Spleen (tissue), 11 donors: Measurements from ENCODE around the gene ITFG1. TPM values are rescaled to one million over a fixed set of nuclear protein-coding genes. Genes with fewer than 3 reads are reported as not detected.

Experiments used
- DNase-seq: peaks from one replicate; pipeline ENCODE4 v3.0.0-alpha.2; 2020
- H3K27ac ChIP-seq, 8 donors: fragments of 200-600 bp; sonication (generic) in 7 of 8; 1 replicate in 4 of 8; 2 replicates in 4 of 8; pipeline versions ENCODE4 v1.5.0 to v1.8.0; 2016 to 2021; ENCODE audit warnings: inconsistent platforms in 4 of 8, mild to moderate bottlenecking in 4 of 8, moderate library complexity in 1 of 8
- H3K27me3 ChIP-seq, 7 donors: fragments of 200-600 bp; sonication (generic) in 6 of 7; replicated peaks in 1 of 7; 1 replicate in 4 of 7; 2 replicates in 3 of 7; pipeline versions ENCODE4 v1.5.0 to v1.8.0; 2016 to 2021; ENCODE audit warnings: inconsistent platforms in 3 of 7, mild to moderate bottlenecking in 1 of 7
- H3K36me3 ChIP-seq, 6 donors: fragments of 200-600 bp; sonication (generic) in 5 of 6; 1 replicate in 4 of 6; 2 replicates in 2 of 6; pipeline versions ENCODE4 v1.5.0 to v1.8.0; 2016 to 2021; ENCODE audit warnings: inconsistent platforms in 2 of 6
- H3K4me1 ChIP-seq, 6 donors: fragments of 200-600 bp; sonication (generic) in 5 of 6; 1 replicate in 3 of 6; 2 replicates in 3 of 6; pipeline versions ENCODE4 v1.5.0 to v1.8.0; 2016 to 2021; ENCODE audit warnings: inconsistent platforms in 3 of 6
- H3K4me3 ChIP-seq, 8 donors: fragments of 200-600 bp; sonication (generic) in 7 of 8; 1 replicate in 4 of 8; 2 replicates in 4 of 8; pipeline versions ENCODE4 v1.5.0 to v1.8.0; 2016 to 2021; ENCODE audit warnings: inconsistent platforms in 4 of 8, mild to moderate bottlenecking in 4 of 8, moderate library complexity in 2 of 8
- H3K9me3 ChIP-seq, 8 donors: fragments of 200-600 bp; sonication (generic) in 7 of 8; 1 replicate in 4 of 8; 2 replicates in 4 of 8; pipeline versions ENCODE4 v1.5.0 to v1.8.0; 2016 to 2021; ENCODE audit warnings: inconsistent platforms in 4 of 8
- POLR2A ChIP-seq, 3 donors: fragments of 450-650 bp; IDR thresholded peaks; one replicate each; pipeline ENCODE4 v1.5.1; 2017; ENCODE audit warnings: antibody characterized with exemption in 3 of 3, mild to moderate bottlenecking in 1 of 3
- POLR2AphosphoS5 ChIP-seq, 3 donors: sonication (generic); formaldehyde crosslinking; IDR thresholded peaks; one replicate each; pipeline ENCODE4 v1.5.1; 2017; ENCODE audit warnings: antibody characterized with exemption in 3 of 3
- WGBS, 5 donors: extraction: QIAGEN DNeasy Blood & Tissue Kit in 3 of 5; methylation state at CpG; one replicate each; pipeline versions ENCODE4 v1.1.5 to v1.1.7; 2013 to 2018; 5-methylcytosine and 5-hydroxymethylcytosine counted together
- intact Hi-C: fragments of 100-400 bp; cut with DNase I; formaldehyde crosslinking; loops from one replicate; pipeline ENCODE4 v1.15.0; 2023; ENCODE audit warnings: low total_unique reads
- polyA plus RNA-seq, 3 donors: library from polyadenylated mRNA; stranded (reverse); fragments of 200-250 nt; gene quantifications; one replicate each; pipeline ENCODE4 v1.2.1, GENCODE V29; 2013
- total RNA-seq, 7 donors: library from RNA; depleted of rRNA in 3 of 7; stranded (reverse); fragments of >200 nt in 3 of 7; fragmentation: NEBNext Ultra II Directional in 4 of 7; extraction: Animal tissue kit (Norgen Biotek cat#: 25700) in 4 of 7; gene quantifications; one replicate each; pipeline versions ENCODE4 v1.1.0 to v1.2.1, GENCODE V29; 2016 to 2021
- TF ChIP-seq, protein P1 (sequence below), 11 experiments: fragments of 200-600 bp in 7 of 11; fragments of 450-650 bp in 4 of 11; sonication (generic) in 4 of 11; IDR thresholded peaks in 8 of 11; conservative IDR thresholded peaks in 3 of 11; 1 replicate in 7 of 11; 2 replicates in 4 of 11; pipeline versions ENCODE4 v1.4.0 to v1.8.0; 2016 to 2021; ENCODE audit warnings: antibody characterized with exemption in 11 of 11, inconsistent platforms in 4 of 11, mild to moderate bottlenecking in 1 of 11
- donor health status: healthy with polysubstance abuse.
- donor health status: DM: no; HTN: no; CAD: no; lungs with moderate emphysema.
- donor health status: DM: no; HTN: no; CAD: no.
- donor health status: Bipolar disorder and iron deficiency.
- donor health status: healthy.
- donor health status: DM: no; HTN: no; CAD: no.
- donor health status: DM: yes; HTN: yes; CAD: no.

The ITFG1 gene
- total and polyA plus RNA-seq, 10 donors, result 9.0 to 62.3 (median 47.6) TPM

DNA sequence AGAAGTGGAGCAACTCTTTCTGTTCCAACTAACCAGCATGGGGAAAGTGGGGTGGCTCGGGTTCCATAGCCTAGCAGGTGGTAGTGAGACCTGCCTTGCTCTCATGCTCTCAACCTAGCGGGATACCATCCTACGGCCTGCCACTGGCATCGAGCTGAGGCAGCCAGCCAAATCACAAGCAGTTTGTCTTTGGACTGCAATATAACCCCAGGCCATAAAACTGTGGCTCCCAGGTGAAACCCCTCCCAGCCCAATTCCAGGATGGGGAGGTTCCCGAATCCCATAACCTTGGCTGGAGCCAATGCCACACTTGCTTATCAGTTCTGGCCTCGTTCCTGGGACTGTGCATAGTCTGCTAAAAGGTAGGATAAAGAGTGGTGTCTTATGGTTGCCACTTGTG is 161.3 kb downstream of the ITFG1 start:
- intact Hi-C loops, result no loop called here
- TF ChIP-seq POLR2A (IDR thresholded peaks at IDR 0.05), result no peak
- no peak for TF ChIP-seq POLR2AphosphoS5 (IDR thresholded peaks at IDR 0.05)
- TF ChIP-seq, protein P1, sequence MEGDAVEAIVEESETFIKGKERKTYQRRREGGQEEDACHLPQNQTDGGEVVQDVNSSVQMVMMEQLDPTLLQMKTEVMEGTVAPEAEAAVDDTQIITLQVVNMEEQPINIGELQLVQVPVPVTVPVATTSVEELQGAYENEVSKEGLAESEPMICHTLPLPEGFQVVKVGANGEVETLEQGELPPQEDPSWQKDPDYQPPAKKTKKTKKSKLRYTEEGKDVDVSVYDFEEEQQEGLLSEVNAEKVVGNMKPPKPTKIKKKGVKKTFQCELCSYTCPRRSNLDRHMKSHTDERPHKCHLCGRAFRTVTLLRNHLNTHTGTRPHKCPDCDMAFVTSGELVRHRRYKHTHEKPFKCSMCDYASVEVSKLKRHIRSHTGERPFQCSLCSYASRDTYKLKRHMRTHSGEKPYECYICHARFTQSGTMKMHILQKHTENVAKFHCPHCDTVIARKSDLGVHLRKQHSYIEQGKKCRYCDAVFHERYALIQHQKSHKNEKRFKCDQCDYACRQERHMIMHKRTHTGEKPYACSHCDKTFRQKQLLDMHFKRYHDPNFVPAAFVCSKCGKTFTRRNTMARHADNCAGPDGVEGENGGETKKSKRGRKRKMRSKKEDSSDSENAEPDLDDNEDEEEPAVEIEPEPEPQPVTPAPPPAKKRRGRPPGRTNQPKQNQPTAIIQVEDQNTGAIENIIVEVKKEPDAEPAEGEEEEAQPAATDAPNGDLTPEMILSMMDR (IDR thresholded peaks at IDR 0.05 in 8 of 11, conservative IDR thresholded peaks at IDR 0.05 in 3 of 11), result no peak
- Histone ChIP-seq H3K27me3 (no peaks in the 10 kb centered on the region), H3K36me3 (peaks cover 0 to 63% (median 11%) of the 10 kb centered on the region in 6 donors), H3K4me3 (no peak overlapping the region), H3K4me1 (no peaks in the 10 kb centered on the region), H3K27ac (no peak overlapping the region), H3K9me3 (peaks cover 0 to 7% (median 0%) of the 10 kb centered on the region in 8 donors)
- 84 to 94% (median 90%) methylated on average over 6 of the region's 6 CpGs for WGBS, 5 donors
- no peak for DNase-seq

GRCh38 chr16:47284999-47285398 is 175.9 kb downstream of the ITFG1 start:
- Histone ChIP-seq H3K27ac (no peak overlapping the region), H3K4me3 (no peak overlapping the region), H3K27me3 (no peaks in the 10 kb centered on the region), H3K4me1 (no peaks in the 10 kb centered on the region), H3K9me3 (peaks cover 0 to 43% (median 25%) of the 10 kb centered on the region in 8 donors), H3K36me3 (peaks cover 0 to 32% (median 7%) of the 10 kb centered on the region in 6 donors)
- TF ChIP-seq POLR2A (IDR thresholded peaks at IDR 0.05), result no peak
- TF ChIP-seq, protein P1 (IDR thresholded peaks at IDR 0.05 in 8 of 11, conservative IDR thresholded peaks at IDR 0.05 in 3 of 11), result no peak
- no peak for TF ChIP-seq POLR2AphosphoS5 (IDR thresholded peaks at IDR 0.05)
- WGBS, 5 donors, result 97 to 99% (median 99%) methylated on average over 5 of the region's 5 CpGs
- intact Hi-C loops, result no loop called here
- DNase-seq, result no peak

GRCh38 chr16:47278306-47278970 is 182.4 kb downstream of the ITFG1 start:
- WGBS, 5 donors, result 93 to 99% (median 96%) methylated on average over 5 of the region's 5 CpGs
- TF ChIP-seq, protein P1 (IDR thresholded peaks at IDR 0.05 in 8 of 11, conservative IDR thresholded peaks at IDR 0.05 in 3 of 11), result no peak
- TF ChIP-seq POLR2A (IDR thresholded peaks at IDR 0.05) (no peak), POLR2AphosphoS5 (IDR thresholded peaks at IDR 0.05) (no peak)

DNA sequence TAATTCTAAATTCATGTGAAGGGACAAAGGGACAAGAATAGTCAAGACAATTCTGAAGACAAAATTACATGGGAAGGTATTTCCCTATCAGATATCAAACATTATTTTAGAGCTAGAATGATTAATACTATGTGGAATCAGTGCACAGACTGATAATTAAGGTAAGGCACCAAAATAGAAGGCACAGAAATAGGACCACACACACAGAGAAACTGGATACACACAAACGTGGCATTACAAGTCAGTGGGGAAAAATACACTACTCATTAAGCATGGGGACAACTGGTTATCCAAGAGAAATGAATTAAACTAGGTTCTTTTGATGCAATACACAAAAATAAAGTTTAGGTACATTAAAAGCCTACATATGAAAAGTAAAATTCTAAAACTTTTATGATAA is 184.3 kb downstream of the ITFG1 start:
- Histone ChIP-seq H3K27me3 (no peaks in the 10 kb centered on the region), H3K4me3 (no peak overlapping the region), H3K27ac (no peak overlapping the region), H3K9me3 (peaks cover 0 to 2% (median under 1%) of the 10 kb centered on the region in 8 donors), H3K4me1 (no peaks in the 10 kb centered on the region), H3K36me3 (peaks cover 0 to 23% (median 2%) of the 10 kb centered on the region in 6 donors)
- DNase-seq, result no peak
- 79 to 91% (median 82%) methylated on average over 1 of the region's 1 CpG for WGBS, 5 donors
- TF ChIP-seq, protein P1 (IDR thresholded peaks at IDR 0.05 in 8 of 11, conservative IDR thresholded peaks at IDR 0.05 in 3 of 11), result no peak
- TF ChIP-seq POLR2AphosphoS5 (IDR thresholded peaks at IDR 0.05) (no peak), POLR2A (IDR thresholded peaks at IDR 0.05) (no peak)
- intact Hi-C loops, result no loop called here

More at GRCh38 chr16:47278306-47278970, 182.4 kb downstream of the ITFG1 start:
- no peaks in the 10 kb centered on the region for H3K4me1 ChIP-seq
- no peaks in the 10 kb centered on the region for H3K27me3 ChIP-seq
- intact Hi-C loops, result no loop called here
- no peak overlapping the region for H3K4me3 ChIP-seq
- H3K36me3 ChIP-seq, result peaks cover 0 to 11% (median 0%) of the 10 kb centered on the region in 6 donors
- no peak overlapping the region for H3K27ac ChIP-seq
- H3K9me3 ChIP-seq, result peaks cover 0 to 7% (median 3%) of the 10 kb centered on the region in 8 donors
- DNase-seq, result no peak
